ENCODE data around the gene PAGE5.

DNA sequence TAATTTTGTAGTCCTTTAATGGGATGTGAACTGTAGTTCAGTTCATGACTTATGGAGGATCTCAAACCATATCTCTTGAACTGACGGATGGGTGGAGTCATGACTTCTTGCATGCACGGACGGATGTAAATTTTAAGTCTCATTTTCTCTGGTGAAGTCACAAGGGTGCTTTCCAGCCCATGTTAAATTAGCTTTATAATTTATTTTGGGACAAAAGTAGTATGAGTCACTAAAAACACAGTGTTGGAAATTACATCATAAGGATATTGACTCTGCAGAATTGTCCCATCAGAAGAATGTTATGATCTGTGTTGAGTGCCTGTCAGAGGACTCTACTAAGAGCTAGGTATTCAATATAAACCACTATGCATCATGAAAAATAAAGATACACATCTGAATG, 6.8 kb upstream of the PAGE5 start:
- TF ChIP-seq, protein P1, sequence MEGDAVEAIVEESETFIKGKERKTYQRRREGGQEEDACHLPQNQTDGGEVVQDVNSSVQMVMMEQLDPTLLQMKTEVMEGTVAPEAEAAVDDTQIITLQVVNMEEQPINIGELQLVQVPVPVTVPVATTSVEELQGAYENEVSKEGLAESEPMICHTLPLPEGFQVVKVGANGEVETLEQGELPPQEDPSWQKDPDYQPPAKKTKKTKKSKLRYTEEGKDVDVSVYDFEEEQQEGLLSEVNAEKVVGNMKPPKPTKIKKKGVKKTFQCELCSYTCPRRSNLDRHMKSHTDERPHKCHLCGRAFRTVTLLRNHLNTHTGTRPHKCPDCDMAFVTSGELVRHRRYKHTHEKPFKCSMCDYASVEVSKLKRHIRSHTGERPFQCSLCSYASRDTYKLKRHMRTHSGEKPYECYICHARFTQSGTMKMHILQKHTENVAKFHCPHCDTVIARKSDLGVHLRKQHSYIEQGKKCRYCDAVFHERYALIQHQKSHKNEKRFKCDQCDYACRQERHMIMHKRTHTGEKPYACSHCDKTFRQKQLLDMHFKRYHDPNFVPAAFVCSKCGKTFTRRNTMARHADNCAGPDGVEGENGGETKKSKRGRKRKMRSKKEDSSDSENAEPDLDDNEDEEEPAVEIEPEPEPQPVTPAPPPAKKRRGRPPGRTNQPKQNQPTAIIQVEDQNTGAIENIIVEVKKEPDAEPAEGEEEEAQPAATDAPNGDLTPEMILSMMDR (IDR thresholded peaks at IDR 0.05), result no peak
- no peak for TF ChIP-seq EP300 (IDR thresholded peaks at IDR 0.05)

Data from ovary (tissue), 3 donors.